WI38 (cell line): ENCODE data around the gene PUS10.

Experiments
- H3K4me3 ChIP-seq: 2 replicates; pipeline ENCODE4 v1.5.1; 2011; ENCODE audit warnings: low read depth, mild to moderate bottlenecking, control low read depth, low read length
- CTCF ChIP-seq: IDR thresholded peaks from 2 replicates; pipeline ENCODE4 v1.5.1; 2012; ENCODE audit warnings: low read depth, mild to moderate bottlenecking, control low read depth, low read length

Gene PUS10

GRCh38 chr2:61009355-61009754 is 8.7 kb downstream of the PUS10 start:
- H3K4me3 ChIP-seq = no peak overlapping the region
- no peak for TF ChIP-seq CTCF

- TF ChIP-seq CTCF = no peak
Measured at GRCh38 chr2:61006486-61007105, 11.5 kb downstream of the PUS10 start.

GRCh38 chr2:61005736-61006135 is 12.3 kb downstream of the PUS10 start:
- no peak overlapping the region for H3K4me3 ChIP-seq
- no peak for TF ChIP-seq CTCF

More at GRCh38 chr2:61006486-61007105, 11.5 kb downstream of the PUS10 start:
- H3K4me3 ChIP-seq = no peak overlapping the region

- no peak overlapping the region for H3K4me3 ChIP-seq
- no peak; the same call in 1 of the 2 replicates for TF ChIP-seq CTCF
Measured at GRCh38 chr2:60998628-60999545, 19.2 kb downstream of the PUS10 start.

GRCh38 chr2:60994131-60994530 is 23.9 kb downstream of the PUS10 start:
- TF ChIP-seq CTCF = no peak
- H3K4me3 ChIP-seq = no peak overlapping the region

GRCh38 chr2:60992985-60993392 is 25.1 kb downstream of the PUS10 start:
- no peak for TF ChIP-seq CTCF
- no peak overlapping the region for H3K4me3 ChIP-seq

GRCh38 chr2:60991644-60992043 is 26.4 kb downstream of the PUS10 start:
- TF ChIP-seq CTCF = no peak
- no peak overlapping the region for H3K4me3 ChIP-seq
